Measurements from ENCODE around the gene TTLL10. TPM values are rescaled to one million over a fixed set of nuclear protein-coding genes. Genes with fewer than 3 reads are reported as not detected.
"Not testable (repeated sequence)": the region's sequence is repeated elsewhere in the genome, so short reads cannot be mapped to it uniquely, and the experiment has no call there.

The TTLL10 gene
- total RNA-seq, 4 donors from 2014 or later: 0.23 TPM; not detected in 3

- no peaks in the 10 kb centered on the region for H3K27me3 ChIP-seq
- 91 to 92% methylated on average over 9 to 11 of the region's 11 CpGs for WGBS, 2 donors (ENCODE audit: low coverage in 1 of 2)
- no peaks in the 10 kb centered on the region for H3K4me1 ChIP-seq
- H3K27ac ChIP-seq: no peak overlapping the region
- H3K4me3 ChIP-seq: no peak overlapping the region
- ATAC-seq: no peak
- TF ChIP-seq POLR2A (IDR thresholded peaks at IDR 0.05): no peak
- no peak for TF ChIP-seq EP300 (IDR thresholded peaks at IDR 0.05)
- no peak for TF ChIP-seq POLR2AphosphoS5 (IDR thresholded peaks at IDR 0.05)
- TF ChIP-seq CTCF (IDR thresholded peaks at IDR 0.05): no peak
- no peaks in the 10 kb centered on the region for H3K36me3 ChIP-seq
- peaks cover 0 to 36% (median 0%) of the 10 kb centered on the region in 3 donors for H3K9me3 ChIP-seq
These were observed 18.1 kb downstream of the TTLL10 start for GRCh38 chr1:1191734-1192133.

- 70 to 88% methylated on average over 2 of the region's 3 CpGs for WGBS, 2 donors (ENCODE audit: low coverage in 1 of 2)
- Histone ChIP-seq H3K9me3 (peaks cover 0 to 28% (median 0%) of the 10 kb centered on the region in 3 donors), H3K4me1 (no peaks in the 10 kb centered on the region), H3K27ac (no peak overlapping the region), H3K36me3 (no peaks in the 10 kb centered on the region), H3K27me3 (peaks cover 8% of the 10 kb centered on the region), H3K4me3 (no peak overlapping the region)
- no peak for TF ChIP-seq POLR2A (IDR thresholded peaks at IDR 0.05)
- no peak for TF ChIP-seq EP300 (IDR thresholded peaks at IDR 0.05)
- TF ChIP-seq POLR2AphosphoS5 (IDR thresholded peaks at IDR 0.05): no peak
- no peak for TF ChIP-seq CTCF (IDR thresholded peaks at IDR 0.05)
- no peak for ATAC-seq
These were observed 21.0 kb downstream of the TTLL10 start for GRCh38 chr1:1194723-1195122.

GRCh38 chr1:1195726-1196125 is 22.0 kb downstream of the TTLL10 start:
- not testable (repeated sequence) for H3K4me1 ChIP-seq, ATAC-seq, H3K27ac ChIP-seq, H3K4me3 ChIP-seq, H3K36me3 ChIP-seq
- Histone ChIP-seq H3K27me3 (peaks cover 18% of the 10 kb centered on the region), H3K9me3 (peaks cover 0 to 28% (median 0%) of the 10 kb centered on the region in 3 donors)
- 81 to 82% methylated on average over 4 to 5 of the region's 6 CpGs for WGBS, 2 donors (ENCODE audit: low coverage in 1 of 2)

- no peak overlapping the region for H3K4me3 ChIP-seq
- H3K9me3 ChIP-seq: peaks cover 0 to 27% (median 0%) of the 10 kb centered on the region in 3 donors
- H3K36me3 ChIP-seq: no peaks in the 10 kb centered on the region
- peaks cover 0 to 12% (median 0%) of the 10 kb centered on the region in 3 donors for H3K4me1 ChIP-seq
- no peak overlapping the region for H3K27ac ChIP-seq
- H3K27me3 ChIP-seq: peaks cover 26% of the 10 kb centered on the region
- ATAC-seq: no peak
- TF ChIP-seq EP300 (IDR thresholded peaks at IDR 0.05) (no peak), POLR2AphosphoS5 (IDR thresholded peaks at IDR 0.05) (no peak), POLR2A (IDR thresholded peaks at IDR 0.05) (no peak), CTCF (IDR thresholded peaks at IDR 0.05) (no peak)
- WGBS, 2 donors (ENCODE audit: low coverage in 1 of 2): 71 to 81% methylated on average over 3 to 8 of the region's 13 CpGs
These were observed 22.9 kb downstream of the TTLL10 start for GRCh38 chr1:1196431-1197187.

- no CpG with 5 or more reads among the region's 8 CpGs for WGBS, 2 donors (ENCODE audit: low coverage in 1 of 2)
- TF ChIP-seq POLR2AphosphoS5 (IDR thresholded peaks at IDR 0.05) (no peak), CTCF (IDR thresholded peaks at IDR 0.05) (no peak), POLR2A (IDR thresholded peaks at IDR 0.05) (no peak), EP300 (IDR thresholded peaks at IDR 0.05) (no peak)
- no peak overlapping the region for H3K4me3 ChIP-seq
- ATAC-seq: no peak
- H3K36me3 ChIP-seq: no peaks in the 10 kb centered on the region
- H3K27me3 ChIP-seq: peaks cover 27% of the 10 kb centered on the region
- peaks cover 0 to 22% (median 0%) of the 10 kb centered on the region in 3 donors for H3K9me3 ChIP-seq
- H3K4me1 ChIP-seq: peaks cover 0 to 12% (median 0%) of the 10 kb centered on the region in 3 donors
- no peak overlapping the region for H3K27ac ChIP-seq
These were observed 23.5 kb downstream of the TTLL10 start for GRCh38 chr1:1197188-1197500.

Data from gastroesophageal sphincter (tissue), 4 donors.